DOHH2 (cell line): Measurements from ENCODE around the gene FIGNL2.
"Not testable (repeated sequence)": the region's sequence is repeated elsewhere in the genome, so short reads cannot be mapped to it uniquely, and the experiment has no call there.

ENCODE experiments used
- H3F3A ChIP-seq: fragments of 200-600 bp; sonication (generic), shearing (Covaris generic); 2 replicates; pipeline ENCODE4 v1.6.0; 2016; ENCODE audit warnings: antibody characterized with exemption, mild to moderate bottlenecking; ENCODE audit not compliant: control insufficient read depth, insufficient read depth
- H3K27ac ChIP-seq: fragments of 200-600 bp; sonication (generic); 2 replicates; pipeline ENCODE4 v1.5.1; 2014; ENCODE audit warnings: low read depth, mild to moderate bottlenecking, low read length, moderate library complexity
- H3K27me3 ChIP-seq: fragments of 200-600 bp; sonication (generic); 2 replicates; pipeline ENCODE4 v1.6.1; 2014; ENCODE audit warnings: mild to moderate bottlenecking, low read length, mixed read lengths; ENCODE audit not compliant: control insufficient read depth
- H3K36me3 ChIP-seq: fragments of 200-600 bp; sonication (generic); 2 replicates; pipeline ENCODE4 v1.6.1; 2014; ENCODE audit warnings: mild to moderate bottlenecking, low read length, moderate library complexity, mixed read lengths; ENCODE audit not compliant: control insufficient read depth
- H3K4me1 ChIP-seq: fragments of 200-600 bp; sonication (generic); 2 replicates; pipeline ENCODE4 v1.6.1; 2014; ENCODE audit warnings: mild to moderate bottlenecking, low read length, mixed read lengths; ENCODE audit not compliant: control insufficient read depth
- H3K4me2 ChIP-seq: fragments of 200-600 bp; sonication (generic); 2 replicates; pipeline ENCODE4 v1.6.0; 2014; ENCODE audit warnings: mild to moderate bottlenecking, low read length, moderate library complexity
- H3K4me3 ChIP-seq: fragments of 200-600 bp; sonication (generic); 2 replicates; pipeline ENCODE4 v1.5.1; 2014; ENCODE audit warnings: mild to moderate bottlenecking, low read length, mixed read lengths
- H3K79me2 ChIP-seq: fragments of 200-600 bp; sonication (generic); 2 replicates; pipeline ENCODE4 v1.6.1; 2014; ENCODE audit warnings: mild to moderate bottlenecking, low read length, mixed read lengths; ENCODE audit not compliant: control insufficient read depth
- H3K9me2 ChIP-seq: fragments of 200-600 bp; sonication (generic); replicated peaks from 2 replicates; pipeline ENCODE4 v1.6.1; 2014; ENCODE audit warnings: mild to moderate bottlenecking, low read length, mixed read lengths; ENCODE audit not compliant: control insufficient read depth
- H3K9me3 ChIP-seq: fragments of 200-600 bp; sonication (generic); 2 replicates; pipeline ENCODE4 v1.6.1; 2014; ENCODE audit warnings: antibody characterized with exemption, low read length, mixed read lengths; ENCODE audit not compliant: control insufficient read depth, insufficient read depth
- H4K20me1 ChIP-seq: fragments of 200-600 bp; sonication (generic); 2 replicates; pipeline ENCODE4 v1.6.0; 2014; ENCODE audit warnings: low read depth, mild to moderate bottlenecking, antibody characterized with exemption, low read length, moderate library complexity; ENCODE audit not compliant: control insufficient read depth, insufficient read depth
- EZH2phosphoT487 ChIP-seq: fragments of 200-600 bp; sonication (generic); IDR thresholded peaks from 2 replicates; pipeline ENCODE4 v1.6.1; 2017; ENCODE audit warnings: borderline replicate concordance, mild to moderate bottlenecking, antibody characterized with exemption, low read length, moderate library complexity, mixed read lengths
- TF ChIP-seq, protein P1 (sequence below): fragments of 200-600 bp; sonication (generic); IDR thresholded peaks from one replicate; pipeline ENCODE4 v1.5.1; 2014; ENCODE audit warnings: antibody characterized with exemption, mild to moderate bottlenecking, low read depth, low read length; ENCODE audit not compliant: poor library complexity, severe bottlenecking

The FIGNL2 gene

DNA sequence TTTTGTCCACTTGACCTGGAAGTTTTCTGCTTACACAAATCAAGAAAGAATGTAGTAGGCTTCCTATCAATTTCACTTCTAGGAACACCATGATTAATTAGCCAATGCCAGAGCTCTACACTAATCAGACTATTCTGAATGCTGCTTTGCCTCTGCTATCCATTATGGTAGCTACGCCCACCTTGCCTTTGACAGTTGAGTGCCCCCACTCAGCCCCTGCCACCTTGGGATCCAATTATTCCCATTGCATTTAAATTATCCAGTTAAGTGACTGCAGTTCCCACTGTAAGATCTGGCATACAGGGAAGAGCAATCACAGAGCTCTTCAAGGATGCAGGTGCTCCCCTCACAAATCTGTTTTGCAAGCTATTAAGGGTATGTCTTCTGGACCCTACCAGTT lies 47.5 kb downstream of the FIGNL2 start:
- Histone ChIP-seq H3K9me3 (no peaks in the 10 kb centered on the region), H3K9me2 (no peaks in the 10 kb centered on the region), H3K4me2 (no peak overlapping the region), H3K27ac (no peak overlapping the region), H3F3A (no peaks in the 10 kb centered on the region), H3K4me3 (no peak overlapping the region), H4K20me1 (no peaks in the 10 kb centered on the region), H3K4me1 (no peaks in the 10 kb centered on the region), H3K36me3 (no peaks in the 10 kb centered on the region), H3K27me3 (no peaks in the 10 kb centered on the region), H3K79me2 (no peaks in the 10 kb centered on the region)
- TF ChIP-seq, protein P1, sequence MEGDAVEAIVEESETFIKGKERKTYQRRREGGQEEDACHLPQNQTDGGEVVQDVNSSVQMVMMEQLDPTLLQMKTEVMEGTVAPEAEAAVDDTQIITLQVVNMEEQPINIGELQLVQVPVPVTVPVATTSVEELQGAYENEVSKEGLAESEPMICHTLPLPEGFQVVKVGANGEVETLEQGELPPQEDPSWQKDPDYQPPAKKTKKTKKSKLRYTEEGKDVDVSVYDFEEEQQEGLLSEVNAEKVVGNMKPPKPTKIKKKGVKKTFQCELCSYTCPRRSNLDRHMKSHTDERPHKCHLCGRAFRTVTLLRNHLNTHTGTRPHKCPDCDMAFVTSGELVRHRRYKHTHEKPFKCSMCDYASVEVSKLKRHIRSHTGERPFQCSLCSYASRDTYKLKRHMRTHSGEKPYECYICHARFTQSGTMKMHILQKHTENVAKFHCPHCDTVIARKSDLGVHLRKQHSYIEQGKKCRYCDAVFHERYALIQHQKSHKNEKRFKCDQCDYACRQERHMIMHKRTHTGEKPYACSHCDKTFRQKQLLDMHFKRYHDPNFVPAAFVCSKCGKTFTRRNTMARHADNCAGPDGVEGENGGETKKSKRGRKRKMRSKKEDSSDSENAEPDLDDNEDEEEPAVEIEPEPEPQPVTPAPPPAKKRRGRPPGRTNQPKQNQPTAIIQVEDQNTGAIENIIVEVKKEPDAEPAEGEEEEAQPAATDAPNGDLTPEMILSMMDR: no peak
- no peak for TF ChIP-seq EZH2phosphoT487

DNA sequence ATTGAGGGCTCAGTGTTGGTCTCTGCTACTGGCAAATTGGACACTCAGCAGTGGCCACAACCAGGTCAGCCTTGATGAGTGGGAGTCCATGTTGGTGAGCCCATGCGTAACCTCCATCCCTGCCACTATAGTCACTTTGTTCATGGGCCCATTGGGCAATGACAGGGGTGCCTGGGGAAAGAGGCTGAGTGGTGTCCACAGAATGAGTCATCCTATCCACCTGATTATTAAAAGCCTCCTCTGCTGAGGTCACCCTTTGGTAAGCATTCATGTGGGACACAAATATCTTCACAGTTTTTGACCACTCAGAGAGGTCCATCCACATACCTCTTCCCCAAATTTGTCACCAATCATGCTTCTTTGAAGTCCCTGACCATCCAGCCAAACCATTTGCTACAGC lies 50.0 kb downstream of the FIGNL2 start:
- H3K4me1 ChIP-seq: no peaks in the 10 kb centered on the region
- H3K27me3 ChIP-seq: no peaks in the 10 kb centered on the region
- TF ChIP-seq EZH2phosphoT487: no peak
- TF ChIP-seq, protein P1: no peak
- H3K36me3 ChIP-seq: no peaks in the 10 kb centered on the region
- H3F3A ChIP-seq: no peaks in the 10 kb centered on the region
- no peaks in the 10 kb centered on the region for H3K79me2 ChIP-seq
- no peak overlapping the region for H3K27ac ChIP-seq
- H3K9me3 ChIP-seq: no peaks in the 10 kb centered on the region
- H4K20me1 ChIP-seq: no peaks in the 10 kb centered on the region
- no peak overlapping the region for H3K4me2 ChIP-seq
- H3K4me3 ChIP-seq: no peak overlapping the region
- no peaks in the 10 kb centered on the region for H3K9me2 ChIP-seq

DNA sequence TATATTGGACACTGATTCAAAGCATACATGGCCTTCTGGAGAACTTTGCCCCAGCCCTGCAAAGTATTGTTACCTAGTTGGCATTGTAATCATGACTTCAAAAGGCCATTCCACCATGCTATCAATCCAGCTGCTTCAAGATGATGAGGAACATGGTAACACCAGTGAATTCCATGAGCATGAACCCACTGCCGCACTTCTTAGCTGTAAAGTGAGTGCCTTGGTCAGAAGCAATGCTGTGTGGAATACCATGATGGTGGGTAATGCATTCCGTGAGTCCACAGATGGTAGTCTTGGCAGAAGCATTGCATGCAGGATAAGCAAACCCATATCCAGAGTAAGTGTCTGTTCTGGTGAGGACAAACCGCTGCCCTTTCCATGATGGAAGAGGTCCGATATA lies 50.5 kb downstream of the FIGNL2 start:
- not testable (repeated sequence) for H3K79me2 ChIP-seq, H3K4me3 ChIP-seq, H3K4me2 ChIP-seq, H3K36me3 ChIP-seq, H3K27ac ChIP-seq, H3K9me3 ChIP-seq, H3K27me3 ChIP-seq, H3F3A ChIP-seq, H3K4me1 ChIP-seq, H4K20me1 ChIP-seq, H3K9me2 ChIP-seq

DNA sequence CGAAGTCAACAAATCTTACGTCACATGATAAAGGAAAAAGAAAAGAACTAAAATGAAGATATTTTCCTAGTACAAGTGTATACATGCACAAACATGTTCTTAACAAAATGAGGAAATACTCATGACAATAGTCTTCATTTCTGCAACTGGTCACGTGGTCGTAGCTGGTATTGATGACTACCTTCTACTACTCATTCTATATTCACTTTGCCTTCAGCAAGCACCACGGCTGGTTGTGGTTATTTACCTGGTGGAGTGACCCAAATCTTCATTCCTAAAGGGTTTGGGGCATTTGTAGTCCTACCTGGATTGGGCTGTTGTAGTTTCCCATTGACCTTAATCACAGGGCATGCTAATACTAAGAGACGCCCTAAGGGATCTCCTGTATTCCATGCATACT lies 51.2 kb downstream of the FIGNL2 start:
- H3K27me3 ChIP-seq: no peaks in the 10 kb centered on the region
- no peaks in the 10 kb centered on the region for H3K4me1 ChIP-seq

More for the DNA sequence above, 51.2 kb downstream of the FIGNL2 start:
- H3K79me2 ChIP-seq: no peaks in the 10 kb centered on the region
- no peaks in the 10 kb centered on the region for H3F3A ChIP-seq
- no peaks in the 10 kb centered on the region for H4K20me1 ChIP-seq
- H3K27ac ChIP-seq: no peak overlapping the region
- no peaks in the 10 kb centered on the region for H3K9me2 ChIP-seq
- H3K4me2 ChIP-seq: no peak overlapping the region
- no peak overlapping the region for H3K4me3 ChIP-seq
- no peaks in the 10 kb centered on the region for H3K36me3 ChIP-seq
- TF ChIP-seq EZH2phosphoT487: no peak
- TF ChIP-seq, protein P1: no peak
- no peaks in the 10 kb centered on the region for H3K9me3 ChIP-seq
